HepG2 (cell line): ENCODE results near the gene CAMTA1. TPM values are rescaled to one million over a fixed set of nuclear protein-coding genes. Genes with fewer than 3 reads are reported as not detected.

ENCODE experiments used
- ATAC-seq: fragments of 200-7000 bp; cut with Tn5 transposase; 3 replicates; pipeline ENCODE4 v1.9.1; 2020; ENCODE audit warnings: mild to moderate bottlenecking, moderate library complexity
- BruUV-seq: library from RNA; stranded (reverse); fragments of 400-500 nt; replicated peaks from 2 replicates; lab custom pipeline; 2021; lab: Mats Ljungman, UMichigan
- CTCF ChIA-PET: fragments of 300-600 bp; formaldehyde crosslinking; extraction: SDS; loops from one replicate; lab custom pipeline; 2021; ENCODE audit warnings: low total read pairs, inconsistent platforms, low intra/inter-chr PET ratio; lab: Yijun Ruan, JAX
- POLR2A ChIA-PET: fragments of 350-600 bp; sonication (Branson Sonifier 250); formaldehyde crosslinking; loops from one replicate; lab custom pipeline; 2020; ENCODE audit warnings: antibody characterized with exemption, inconsistent platforms; lab: Yijun Ruan, JAX
- DNase-seq: peaks from one replicate; pipeline ENCODE4 v3.0.0-alpha.2; 2015; ENCODE audit warnings: low spot score
- FAIRE-seq: peaks from 3 replicates; lab custom pipeline; 2011; peaks lifted over from hg19 to GRCh38; lab: Jason Lieb, UNC
- H2AFZ ChIP-seq: one replicate; pipeline ENCODE4 v1.6.1; 2011; ENCODE audit warnings: low read length, inconsistent platforms
- H3K27ac ChIP-seq: fragments of 300-600 bp; 3 replicates; pipeline ENCODE4 v1.8.0; 2011; ENCODE audit warnings: mixed run types, mild to moderate bottlenecking, mixed read lengths, low read length, inconsistent platforms; ENCODE audit not compliant: insufficient read depth; ENCODE audit errors: extremely low read length
- H3K27me3 ChIP-seq, 2 experiments: fragments of 200-600 bp in 1 of 2; 2 replicates in 1 of 2; 3 replicates in 1 of 2; pipeline versions ENCODE4 v1.6.0 to v1.8.0; 2011; ENCODE audit warnings: low read length in 2 of 2, mild to moderate bottlenecking in 2 of 2, moderate library complexity in 2 of 2, inconsistent platforms in 1 of 2; ENCODE audit not compliant: insufficient read depth in 2 of 2, control insufficient read depth in 1 of 2
- H3K36me3 ChIP-seq, 2 experiments: fragments of 200-600 bp in 1 of 2; replicated peaks in 1 of 2; 2 replicates in 1 of 2; 3 replicates in 1 of 2; pipeline versions ENCODE4 v1.5.1 to v1.8.0; 2011; ENCODE audit warnings: low read length in 2 of 2, inconsistent platforms in 1 of 2; ENCODE audit not compliant: insufficient read depth in 2 of 2, control insufficient read depth in 1 of 2
- H3K4me1 ChIP-seq: 2 replicates; pipeline ENCODE4 v1.5.1; 2012; ENCODE audit warnings: low read length, inconsistent platforms; ENCODE audit not compliant: insufficient read depth
- H3K4me2 ChIP-seq: 2 replicates; pipeline ENCODE4 v1.6.0; 2011; ENCODE audit warnings: low read depth, low read length, inconsistent platforms
- H3K4me3 ChIP-seq, 3 experiments: fragments of 200-600 bp in 1 of 3; sonication (generic), shearing (Covaris generic) in 1 of 3; replicated peaks in 1 of 3; 2 replicates each; pipeline ENCODE4 v1.5.1; 2011 to 2016; ENCODE audit warnings: low read length in 3 of 3, inconsistent platforms in 2 of 3, low read depth in 2 of 3, mild to moderate bottlenecking in 2 of 3, control low read depth in 1 of 3, mixed read lengths in 1 of 3; ENCODE audit not compliant: insufficient read depth in 1 of 3
- H3K79me2 ChIP-seq: one replicate; pipeline ENCODE4 v1.6.1; 2011; ENCODE audit warnings: low read length, inconsistent platforms; ENCODE audit not compliant: insufficient read depth
- H3K9ac ChIP-seq: 2 replicates; pipeline ENCODE4 v1.6.0; 2011; ENCODE audit warnings: mild to moderate bottlenecking, low read depth, low read length, inconsistent platforms; ENCODE audit not compliant: insufficient read depth
- H3K9me3 ChIP-seq: 2 replicates; pipeline ENCODE4 v1.5.1; 2012; ENCODE audit warnings: mild to moderate bottlenecking, low read length
- H4K20me1 ChIP-seq: 2 replicates; pipeline ENCODE4 v1.6.0; 2011; ENCODE audit warnings: inconsistent platforms, mild to moderate bottlenecking, low read length, moderate library complexity; ENCODE audit not compliant: insufficient read depth
- CREM ChIP-seq, 2 experiments: sonication (generic) in 1 of 2; formaldehyde crosslinking in 1 of 2; IDR thresholded peaks; 2 replicates each; pipeline versions ENCODE4 v1.4.0 to v1.6.1; 2016 to 2020; ENCODE audit warnings: antibody characterized with exemption in 1 of 2, mild to moderate bottlenecking in 1 of 2, missing genetic modification reagents in 1 of 2
- ELF3 ChIP-seq: IDR thresholded peaks from 2 replicates; pipeline ENCODE4 v1.6.1; 2016; ENCODE audit warnings: missing genetic modification reagents, missing compliant biosample characterization
- ELK4 ChIP-seq: sonication (generic); formaldehyde crosslinking; IDR thresholded peaks from 2 replicates; pipeline ENCODE4 v1.9.0; 2021; ENCODE audit warnings: missing genetic modification reagents, borderline replicate concordance
- KLF15 ChIP-seq: sonication (generic); formaldehyde crosslinking; IDR thresholded peaks from 2 replicates; pipeline ENCODE4 v1.8.1; 2023; ENCODE audit warnings: borderline replicate concordance, mild to moderate bottlenecking, inconsistent platforms, missing genetic modification reagents, mixed read lengths
- NFE2L1 ChIP-seq: sonication (generic); formaldehyde crosslinking; IDR thresholded peaks from 2 replicates; pipeline ENCODE4 v1.4.0; 2020; ENCODE audit warnings: missing genetic modification reagents, mild to moderate bottlenecking, borderline replicate concordance
- PRDM10 ChIP-seq: sonication (generic); formaldehyde crosslinking; IDR thresholded peaks from 2 replicates; pipeline ENCODE4 v1.4.0; 2020; ENCODE audit warnings: low read depth, missing genetic modification reagents
- SRSF4 ChIP-seq: fragments of 200-400 bp; formaldehyde crosslinking; IDR thresholded peaks from one replicate; pipeline ENCODE4 v1.6.1; 2018; ENCODE audit warnings: mild to moderate bottlenecking, low read depth, low read length, moderate library complexity; ENCODE audit not compliant: poor library complexity, severe bottlenecking
- TOE1 ChIP-seq: sonication (generic); formaldehyde crosslinking; IDR thresholded peaks from 2 replicates; pipeline ENCODE4 v1.4.0; 2020; ENCODE audit warnings: mild to moderate bottlenecking, missing genetic modification reagents
- ZBTB1 ChIP-seq: sonication (generic); formaldehyde crosslinking; IDR thresholded peaks from 2 replicates; pipeline ENCODE4 v1.4.0; 2020; ENCODE audit warnings: missing genetic modification reagents, borderline replicate concordance
- ZBTB26 ChIP-seq: IDR thresholded peaks from 2 replicates; pipeline ENCODE4 v1.6.1; 2016; ENCODE audit warnings: missing compliant biosample characterization, missing genetic modification reagents, borderline replicate concordance
- ZFP82 ChIP-seq: sonication (generic); formaldehyde crosslinking; IDR thresholded peaks from 2 replicates; pipeline ENCODE4 v1.5.1; 2020; ENCODE audit warnings: mild to moderate bottlenecking, missing genetic modification reagents, borderline replicate concordance
- ZNF143 ChIP-seq: sonication (generic); formaldehyde crosslinking; IDR thresholded peaks from 2 replicates; pipeline ENCODE4 v1.4.0; 2020; ENCODE audit warnings: missing genetic modification reagents
- ZNF362 ChIP-seq: sonication (generic); formaldehyde crosslinking; IDR thresholded peaks from 2 replicates; pipeline ENCODE4 v1.4.0; 2020; ENCODE audit warnings: missing genetic modification reagents, mild to moderate bottlenecking, borderline replicate concordance
- ZNF367 ChIP-seq: sonication (generic); formaldehyde crosslinking; IDR thresholded peaks from 2 replicates; pipeline ENCODE4 v1.4.0; 2020; ENCODE audit warnings: missing genetic modification reagents, borderline replicate concordance
- ZNF615 ChIP-seq: sonication (generic); formaldehyde crosslinking; IDR thresholded peaks from 2 replicates; pipeline ENCODE4 v1.5.0; 2020; ENCODE audit warnings: mild to moderate bottlenecking, missing genetic modification reagents, borderline replicate concordance
- ZNF670 ChIP-seq: sonication (generic); formaldehyde crosslinking; IDR thresholded peaks from 2 replicates; pipeline ENCODE4 v1.8.0; 2022; ENCODE audit warnings: mild to moderate bottlenecking, missing genetic modification reagents, borderline replicate concordance
- ZNF776 ChIP-seq: sonication (generic); formaldehyde crosslinking; IDR thresholded peaks from 2 replicates; pipeline ENCODE4 v1.4.0; 2020; ENCODE audit warnings: mild to moderate bottlenecking, missing genetic modification reagents
- in situ Hi-C: cut with HindIII; loops from 2 replicates; pipeline ENCODE4 v1.10.0; 2017; ENCODE audit warnings: low pct_unique_long_range_greater_than_20kb; ENCODE audit not compliant: extremely low pct_ligation_motif_present
- intact Hi-C: fragments of 100-400 bp; cut with micrococcal nuclease; formaldehyde crosslinking; loops from one replicate; pipeline ENCODE4 v1.10.0; 2022; ENCODE audit not compliant: unreplicated experiment
- polyA plus RNA-seq, 8 experiments: library from polyadenylated mRNA; depleted of rRNA in 3 of 8; stranded (reverse) in 7 of 8; unstranded in 1 of 8; fragments of >200 nt; fragmentation: Illumina TruSeq in 4 of 8; extraction: Trizol in 4 of 8; gene quantifications; 2 replicates each; pipeline versions ENCODE4 v1.2.1 to v1.2.3, GENCODE V29; 2011 to 2016; ENCODE audit warnings: low read depth in 4 of 8, missing spikeins in 1 of 8, mixed read lengths in 1 of 8; ENCODE audit not compliant: insufficient read depth in 1 of 8
- total RNA-seq, 5 experiments: library from RNA; depleted of rRNA; stranded (reverse); fragments of >200 nt; fragmentation: Illumina TruSeq; extraction: Trizol; gene quantifications; 2 replicates each; pipeline ENCODE4 v1.2.3, GENCODE V29; 2016; ENCODE audit warnings: low read depth in 1 of 5

CAMTA1 gene
- total and polyA plus RNA-seq, 2 of the 13 experiments (the other 11 are each of a cell fraction or from before 2014, with no cell fraction given), result 25.0 to 36.4 TPM

- TF ChIP-seq ZBTB26 (CRISPR knock-in tag) (no peak), ZNF362 (CRISPR knock-in tag) (no peak), CREM (IDR thresholded peaks at IDR 0.05) (no peak), CREM (CRISPR knock-in tag; IDR thresholded peaks at IDR 0.05) (no peak), TOE1 (CRISPR knock-in tag) (no peak), ZNF615 (CRISPR knock-in tag) (no peak), NFE2L1 (no peak), SRSF4 (no peak)
These were observed 533.9 kb downstream of the CAMTA1 start (continued) for GRCh38 chr1:7319196-7319595.

- DNase-seq (no peak), ATAC-seq (no peak), FAIRE-seq (no peak)
- Histone ChIP-seq H3K27ac (no peak overlapping the region), H3K9ac (no peak overlapping the region), H4K20me1 (no peaks in the 10 kb centered on the region), H3K4me2 (no peak overlapping the region), H3K4me3 (no peak overlapping the region), H2AFZ (no peak overlapping the region), H3K4me1 (no peaks in the 10 kb centered on the region), H3K9me3 (no peaks in the 10 kb centered on the region), H3K27me3 (peaks cover under 1 to 5% of the 10 kb centered on the region in 2 experiments; a peak in 3 of 5 replicates), H3K36me3 (no peaks in the 10 kb centered on the region), H3K79me2 (no peaks in the 10 kb centered on the region)
- POLR2A ChIA-PET, result no interaction called here
- CTCF ChIA-PET, result no interaction called here
- no TSS peak for BruUV-seq
- intact Hi-C loops (no loop called here), in situ Hi-C loops (no loop called here)
- TF ChIP-seq ZBTB1 (CRISPR knock-in tag) (no peak), ZNF143 (CRISPR knock-in tag) (no peak), KLF15 (CRISPR knock-in tag) (no peak), ZNF776 (CRISPR knock-in tag) (no peak), PRDM10 (CRISPR knock-in tag) (no peak), ZNF367 (CRISPR knock-in tag) (no peak), ZFP82 (no peak), ELF3 (CRISPR knock-in tag) (no peak), ELK4 (CRISPR knock-in tag) (no peak), ZNF670 (CRISPR knock-in tag) (no peak)
These were observed 535.4 kb downstream of the CAMTA1 start for GRCh38 chr1:7320661-7321060.
